IPS-11a (cell line): Measurements from ENCODE around the gene TMEM132D.
"Not testable (repeated sequence)": the region's sequence is repeated elsewhere in the genome, so short reads cannot be mapped to it uniquely, and the experiment has no call there.

Source experiments
- H3K4me3 ChIP-seq: one replicate; pipeline ENCODE4 v1.5.1; 2013; ENCODE audit warnings: low read depth, low read length, control low read depth

Gene TMEM132D

DNA sequence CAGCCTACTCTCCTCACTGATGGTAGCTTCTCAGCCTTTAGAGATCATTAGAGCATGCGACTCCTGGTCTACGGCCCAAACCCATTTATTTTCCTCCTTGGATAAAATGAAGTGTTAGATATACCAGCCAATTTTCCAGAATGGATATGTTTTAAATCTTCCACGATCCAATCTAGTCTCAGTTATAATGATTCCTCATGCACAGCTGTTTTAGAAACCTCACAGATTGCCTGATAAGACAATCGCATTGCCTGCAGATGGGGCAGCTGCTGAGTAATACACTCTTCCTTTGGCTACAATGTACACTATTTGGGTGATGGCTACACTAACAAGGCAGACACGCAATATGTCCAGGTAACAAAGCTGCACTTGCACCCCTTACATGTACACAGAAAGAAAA lies 823.4 kb downstream of the TMEM132D start:
- H3K4me3 ChIP-seq = no peak overlapping the region

DNA sequence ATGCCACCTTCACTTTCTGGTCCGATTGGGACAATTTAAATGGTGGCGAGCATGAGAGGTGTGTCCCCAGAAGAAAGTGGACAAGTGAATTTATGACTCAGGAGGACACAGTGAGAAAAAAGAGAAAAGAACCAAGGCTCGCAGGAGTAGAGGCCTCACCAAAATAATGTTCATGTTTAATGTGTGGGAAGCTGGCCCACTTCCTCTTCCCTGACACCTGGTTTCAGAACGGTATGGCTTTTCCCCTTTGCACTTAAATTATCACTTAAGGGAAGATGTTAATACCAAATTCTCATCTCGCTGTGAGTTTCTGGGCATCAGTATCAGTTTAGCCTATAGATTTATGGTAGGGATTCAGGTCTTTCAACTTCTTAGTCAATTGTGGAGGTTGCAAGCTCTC lies 824.1 kb downstream of the TMEM132D start:
- H3K4me3 ChIP-seq = no peak overlapping the region

DNA sequence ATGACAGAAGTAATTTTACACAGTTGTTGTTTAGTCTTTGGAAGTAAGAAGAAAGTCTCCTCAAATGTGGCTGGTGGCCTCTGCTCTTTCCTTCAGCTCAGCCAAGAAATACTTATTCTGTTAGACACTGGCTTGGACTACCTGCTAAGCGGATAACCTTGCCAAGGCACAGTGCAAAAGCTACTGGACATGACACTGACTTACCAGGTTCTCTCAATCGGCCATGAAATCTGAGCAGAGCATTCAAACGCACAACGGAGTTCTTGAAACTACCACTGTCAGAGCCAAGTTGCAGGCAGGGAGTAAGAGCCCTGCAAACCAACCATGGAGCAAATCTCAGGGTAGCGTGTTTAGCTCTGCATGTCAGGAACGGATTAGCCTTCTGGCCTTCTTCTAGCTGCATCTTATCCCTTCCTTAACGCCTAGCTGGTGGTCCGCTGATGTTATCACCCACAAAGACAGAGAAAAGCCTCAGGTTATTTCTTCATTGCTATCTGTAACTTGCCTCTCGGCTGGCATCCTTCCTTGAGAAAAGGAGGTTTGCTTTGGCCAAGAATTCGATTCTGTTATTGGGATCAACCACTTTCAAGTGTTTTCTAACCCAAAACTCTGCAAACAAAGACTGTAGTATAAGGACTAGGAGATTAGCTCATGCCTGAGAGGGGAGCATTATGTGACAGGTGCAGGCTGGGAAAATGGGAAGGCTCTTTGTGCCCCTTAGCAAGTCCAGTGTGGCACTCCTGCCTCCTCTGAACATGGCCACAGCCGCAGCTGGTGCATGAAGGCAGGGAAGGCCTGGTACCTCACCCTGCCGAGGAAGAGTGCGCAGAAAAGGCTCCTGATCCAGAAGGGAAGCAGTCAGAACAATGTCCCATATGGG lies 827.1 kb downstream of the TMEM132D start:
- no peak overlapping the region for H3K4me3 ChIP-seq

- H3K4me3 ChIP-seq = no peak overlapping the region
Observed at GRCh38 chr12:129075460-129076208, 828.2 kb downstream of the TMEM132D start.

- H3K4me3 ChIP-seq = no peak overlapping the region
Observed at GRCh38 chr12:129074379-129074778, 829.4 kb downstream of the TMEM132D start.

GRCh38 chr12:129073157-129073915 lies 830.5 kb downstream of the TMEM132D start:
- no peak overlapping the region for H3K4me3 ChIP-seq

DNA sequence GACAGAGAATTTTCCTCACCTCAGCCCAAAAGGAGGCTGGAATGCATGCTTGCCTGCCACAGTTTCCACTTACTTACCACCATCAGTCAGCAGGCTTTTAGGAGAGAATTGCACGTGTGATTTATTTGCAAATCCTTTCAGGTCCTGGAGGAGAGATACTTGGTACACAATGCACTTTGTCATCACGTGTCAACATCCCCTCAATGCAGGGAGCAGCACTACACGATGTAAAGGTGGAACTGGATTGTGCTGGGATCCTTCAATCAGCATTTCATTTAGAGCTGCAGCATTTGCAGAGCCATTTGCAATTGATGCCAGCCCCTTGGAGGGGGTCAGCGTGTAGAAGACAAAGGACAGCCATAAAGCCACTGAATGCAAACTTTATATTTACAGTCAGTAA lies 832.5 kb downstream of the TMEM132D start:
- no peak overlapping the region for H3K4me3 ChIP-seq

DNA sequence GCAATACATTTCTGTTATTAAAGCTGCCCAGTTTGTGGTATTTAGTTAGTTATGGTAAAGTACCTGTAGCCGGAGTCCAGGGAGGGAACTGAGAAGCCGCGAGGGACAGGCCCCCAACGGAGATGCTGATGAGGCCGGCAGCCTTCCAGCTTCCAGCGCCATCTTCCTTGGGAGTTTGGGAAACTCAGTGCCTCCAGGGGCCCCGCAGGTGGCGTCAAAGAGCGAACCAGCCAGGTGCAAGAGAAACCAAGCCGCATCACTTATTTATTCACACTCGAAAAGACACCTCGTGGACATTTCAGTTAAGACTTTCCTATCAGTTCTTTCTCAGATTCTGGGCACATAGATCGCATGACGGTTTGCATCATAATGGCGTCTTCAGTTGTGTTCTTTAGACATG lies 833.9 kb downstream of the TMEM132D start:
- no peak overlapping the region for H3K4me3 ChIP-seq

DNA sequence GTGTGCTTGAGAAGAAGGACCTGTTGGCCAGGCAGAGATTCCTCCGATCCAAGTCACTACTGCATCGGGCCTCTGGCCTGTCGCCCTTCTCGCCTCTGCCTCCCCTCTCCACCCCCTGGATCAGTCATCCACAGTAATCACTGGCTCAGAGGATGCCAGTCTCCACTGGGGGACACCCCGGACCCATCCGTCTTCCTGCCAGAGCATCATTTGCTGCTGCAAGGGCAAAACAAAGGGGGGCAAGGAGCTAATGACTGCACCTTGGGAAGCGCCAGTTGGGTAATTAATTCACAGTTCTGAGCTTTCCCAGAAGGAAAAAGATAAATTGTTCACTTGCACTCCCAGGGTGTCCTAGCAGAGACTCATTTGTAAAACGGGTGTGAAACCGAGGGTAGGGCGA lies 835.1 kb downstream of the TMEM132D start:
- no peak overlapping the region for H3K4me3 ChIP-seq

DNA sequence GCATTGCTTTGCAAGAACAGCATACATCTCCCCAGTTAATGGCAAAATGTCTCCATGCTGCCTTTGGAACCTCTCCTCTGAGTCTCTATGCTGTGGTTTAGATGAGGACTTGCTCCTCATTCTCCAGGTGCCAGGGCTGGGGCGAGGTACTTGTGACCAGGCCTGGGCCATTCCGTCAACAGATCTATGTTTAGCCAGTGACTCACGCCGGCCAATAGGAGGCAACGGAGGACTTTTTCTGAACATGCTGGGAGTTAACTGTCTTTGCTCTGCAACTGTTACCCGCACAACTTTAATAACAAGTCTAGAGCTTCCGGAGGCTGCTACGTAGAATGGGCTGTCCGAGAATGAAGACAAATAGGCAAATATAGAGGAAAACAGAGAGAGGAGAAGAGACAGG lies 836.3 kb downstream of the TMEM132D start:
- H3K4me3 ChIP-seq = no peak overlapping the region

DNA sequence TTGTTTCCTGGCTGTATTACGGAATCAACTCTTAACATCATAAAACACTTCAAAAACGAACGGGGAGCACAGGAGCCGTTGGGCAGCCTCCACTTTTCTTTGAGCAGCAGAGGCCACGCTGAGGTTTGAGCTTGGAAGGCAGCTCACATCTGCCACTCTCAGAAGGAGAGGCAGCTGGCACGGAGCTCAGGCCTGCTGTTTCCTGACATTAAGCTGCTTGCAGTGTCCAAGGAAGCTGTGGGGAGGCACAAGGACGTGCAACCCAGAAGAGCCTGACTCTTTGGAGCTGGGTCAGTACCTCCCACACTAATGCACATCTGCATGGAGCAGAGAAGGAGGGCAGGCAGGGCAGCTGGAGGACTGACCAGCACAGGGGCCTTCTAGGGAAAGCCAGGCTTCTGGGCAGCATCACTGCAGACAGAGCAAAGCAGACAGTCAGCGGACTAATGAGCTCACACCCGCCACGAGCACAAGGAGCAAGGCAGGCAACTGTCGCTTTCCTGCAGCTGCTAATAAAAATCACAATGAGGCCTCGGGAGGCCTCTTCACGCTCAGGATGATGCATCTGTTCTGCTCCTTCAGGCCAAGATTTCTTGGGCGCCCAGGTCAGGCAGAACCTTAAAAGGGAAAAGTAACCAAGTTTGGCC lies 839.5 kb downstream of the TMEM132D start:
- H3K4me3 ChIP-seq = no peak overlapping the region

DNA sequence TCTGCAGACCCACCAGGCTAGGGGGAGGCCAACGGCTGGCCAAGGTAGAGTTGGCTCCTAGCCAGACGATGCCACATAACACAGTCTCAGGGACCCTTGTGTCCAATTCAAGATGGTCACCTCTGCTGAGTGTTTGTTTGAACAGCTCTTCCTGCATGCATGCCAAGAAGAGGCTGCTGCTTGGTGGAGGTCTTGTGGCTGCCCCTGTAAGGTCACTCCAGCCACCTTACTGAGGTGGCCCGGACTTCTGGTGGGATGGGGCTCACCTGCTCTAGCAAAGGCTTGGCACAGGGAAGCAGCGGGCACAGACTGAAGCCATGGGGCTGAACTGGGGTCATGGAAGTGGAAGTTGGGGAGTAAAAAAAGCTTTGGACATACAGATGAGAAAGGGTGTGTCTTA lies 840.2 kb downstream of the TMEM132D start:
- H3K4me3 ChIP-seq = no peak overlapping the region

- no peak overlapping the region for H3K4me3 ChIP-seq
Observed at GRCh38 chr12:129053232-129053631, 850.6 kb downstream of the TMEM132D start.

- no peak overlapping the region for H3K4me3 ChIP-seq
Observed at GRCh38 chr12:129052373-129052772, 851.5 kb downstream of the TMEM132D start.

DNA sequence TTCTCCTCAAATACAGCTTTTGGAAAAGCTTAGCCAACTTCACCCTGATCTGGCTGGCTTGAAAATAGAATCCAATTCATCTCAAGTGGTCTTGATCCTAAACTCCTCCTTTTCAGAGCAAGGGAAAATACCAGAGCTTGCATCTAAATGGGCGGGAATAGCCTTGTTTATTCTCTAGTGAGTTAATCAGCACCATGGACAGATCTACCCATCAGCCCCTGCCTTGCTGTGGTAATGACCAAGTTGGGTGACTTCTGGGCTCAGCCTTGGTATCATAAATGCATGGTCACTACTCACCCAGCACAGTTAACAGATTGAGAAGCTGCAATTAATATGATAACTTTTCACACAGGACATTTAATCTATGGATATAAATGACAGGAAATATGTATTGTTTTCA lies 853.9 kb downstream of the TMEM132D start:
- H3K4me3 ChIP-seq = no peak overlapping the region

DNA sequence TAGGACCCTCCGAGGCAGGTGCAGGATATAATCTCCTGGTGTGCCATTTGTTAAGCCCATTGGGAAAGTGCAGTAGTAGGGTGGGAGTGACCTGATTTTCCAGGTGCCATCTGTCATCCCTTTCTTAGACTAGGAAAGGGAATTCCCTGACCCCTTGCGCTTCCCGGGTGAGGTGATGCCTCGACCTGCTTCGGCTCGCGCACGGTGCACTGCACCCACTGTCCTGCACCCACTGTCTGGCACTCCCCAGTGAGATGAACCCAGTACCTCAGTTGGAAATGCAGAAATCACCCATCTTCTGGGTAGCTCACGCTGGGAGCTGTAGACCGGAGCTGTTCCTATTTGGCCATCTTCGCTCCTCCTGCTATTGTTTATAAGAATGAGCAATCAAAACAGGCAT lies 860.5 kb downstream of the TMEM132D start:
- not testable (repeated sequence) for H3K4me3 ChIP-seq

GRCh38 chr12:129036135-129036534 lies 867.7 kb downstream of the TMEM132D start:
- H3K4me3 ChIP-seq = no peak overlapping the region

GRCh38 chr12:129034558-129035289 lies 869.1 kb downstream of the TMEM132D start:
- H3K4me3 ChIP-seq = no peak overlapping the region

DNA sequence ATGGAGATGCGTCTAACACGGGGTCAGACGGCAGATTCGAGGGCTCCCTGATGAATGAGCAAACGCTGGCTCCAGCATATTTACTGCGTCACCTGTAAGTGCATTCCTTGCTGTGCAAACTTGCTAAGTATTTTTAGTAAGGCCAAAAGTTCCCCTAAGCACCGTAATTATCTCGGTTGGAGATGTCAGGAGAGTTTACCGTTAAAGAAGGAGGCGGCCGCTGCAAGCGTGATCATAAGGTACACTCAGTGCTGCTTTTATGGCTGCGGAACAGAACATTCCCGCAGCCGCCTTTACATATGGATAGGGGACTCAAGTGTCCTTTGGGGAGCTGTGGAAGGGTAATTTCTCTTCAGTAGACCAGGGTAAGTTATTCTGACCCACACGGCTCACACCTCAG lies 875.0 kb downstream of the TMEM132D start:
- no peak overlapping the region for H3K4me3 ChIP-seq

DNA sequence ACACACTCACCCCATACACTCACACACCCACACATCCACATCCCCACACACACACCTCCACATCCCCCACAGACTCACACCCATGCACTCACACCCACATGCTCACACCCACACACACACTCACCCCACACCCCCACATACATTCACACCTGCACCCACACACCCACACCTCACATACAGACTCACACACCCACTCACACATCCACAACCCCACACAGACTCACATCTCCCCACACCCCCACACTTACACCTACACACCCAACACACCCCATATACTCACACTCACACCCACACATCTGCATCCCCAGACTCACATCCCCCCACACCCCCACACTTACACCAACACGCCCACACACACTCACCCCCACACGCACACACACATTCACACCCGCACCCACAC lies 878.8 kb downstream of the TMEM132D start:
- no peak overlapping the region for H3K4me3 ChIP-seq
